ENCODE results near the gene ERC2. TPM values are rescaled to one million over a fixed set of nuclear protein-coding genes. Genes with fewer than 3 reads are reported as not detected.

Gene ERC2
- total and polyA plus RNA-seq, 2 of the 8 experiments (the other 6 are each of a cell fraction or from before 2014, with no cell fraction given), result 16.4 to 22.8 TPM

DNA sequence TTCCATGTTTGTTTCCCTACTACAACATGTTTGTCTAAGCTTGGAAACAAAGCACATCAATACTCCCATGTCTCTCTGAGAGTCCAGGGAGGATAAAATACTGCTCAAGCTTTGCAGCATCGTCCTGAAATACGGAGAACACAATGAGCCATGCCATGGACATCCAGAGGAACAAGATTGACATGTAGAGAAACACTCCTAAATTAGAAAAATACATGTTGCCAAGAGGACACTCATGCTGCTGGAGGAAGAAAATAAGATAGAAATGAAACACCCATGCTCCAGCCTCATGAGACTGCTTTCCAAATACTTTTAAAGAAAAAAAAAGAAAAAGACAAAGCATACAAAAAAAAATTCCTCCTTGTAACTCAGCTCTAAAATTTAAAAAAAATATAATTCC lies 387.0 kb downstream of the ERC2 start:
- no peak overlapping the region for H2BK20ac ChIP-seq (ENCODE audit: low read length)
- no peak overlapping the region for H3K56ac ChIP-seq (replicated peaks; ENCODE audit: insufficient read length, low read depth, low read length)
- POLR2A ChIA-PET (ENCODE audit: partially characterized antibody), result interaction anchor here (0.6 kb wide), 1 partner anchor 157 kb away, joined by 4 read pairs; no protein-coding TSS in a partner anchor
- H3K27me3 ChIP-seq (replicated peaks in 1 of 4; ENCODE audit: control insufficient read depth in 3 of 4, extremely low read depth in 1 of 4, insufficient read depth in 3 of 4, low read length in 3 of 4), result no peaks in the 10 kb centered on the region
- H2BK120ac ChIP-seq (replicated peaks; ENCODE audit: low read depth, low read length), result no peak overlapping the region
- H3K9ac ChIP-seq (replicated peaks in 1 of 4; ENCODE audit: extremely low read depth in 1 of 4, low read depth in 3 of 4, low read length in 3 of 4), result no peak overlapping the region
- no peak overlapping the region for H3K4me3 ChIP-seq (ENCODE audit: extremely low read depth in 1 of 4, insufficient read depth in 2 of 4, low read depth in 3 of 4, low read length in 4 of 4)
- no peak overlapping the region for H3K27ac ChIP-seq (ENCODE audit: low read depth, low read length)
- no peaks in the 10 kb centered on the region for H3K4me1 ChIP-seq (replicated peaks in 1 of 4; ENCODE audit: control insufficient read depth in 3 of 4, insufficient read depth in 4 of 4, low read length in 3 of 4)
- no peak overlapping the region for H2BK12ac ChIP-seq (ENCODE audit: low read depth, low read length)
- no peak overlapping the region for H3K14ac ChIP-seq (ENCODE audit: insufficient read length)
- no peak overlapping the region for H4K5ac ChIP-seq (ENCODE audit: insufficient read length, low read depth, low read length)
- H3K79me2 ChIP-seq (ENCODE audit: control insufficient read depth in 1 of 2, insufficient read depth in 2 of 2, low read length in 2 of 2), result no peaks in the 10 kb centered on the region
- H3K23ac ChIP-seq (ENCODE audit: insufficient read length), result no peak overlapping the region
- no peak overlapping the region for H2BK15ac ChIP-seq (ENCODE audit: low read length)
- H3K79me1 ChIP-seq (ENCODE audit: low read depth, low read length), result no peaks in the 10 kb centered on the region; the same call in 1 of the 2 replicates
- H4K8ac ChIP-seq (ENCODE audit: extremely low read depth, insufficient read depth, low read length), result no peak overlapping the region
- H3K18ac ChIP-seq (ENCODE audit: extremely low read depth, low read length), result no peak overlapping the region
- 95% methylated on average over 2 of the region's 2 CpGs; no CpG with 5 or more reads in 1 of the 2 experiments for WGBS, 2 experiments (ENCODE audit: extremely low coverage in 1 of 2, insufficient coverage in 1 of 2, insufficient read length in 1 of 2, insufficient replicate concordance in 2 of 2, low coverage in 1 of 2, low lambda C conversion rate in 2 of 2, missing lambda C conversion rate in 1 of 2)
- no peak overlapping the region for H4K91ac ChIP-seq (replicated peaks; ENCODE audit: insufficient read length, low read length)
- no peak for TF ChIP-seq EP300 (IDR thresholded peaks at IDR 0.05; ENCODE audit: borderline replicate concordance in 1 of 2, low read depth in 2 of 2, low read length in 2 of 2)
- H2AK5ac ChIP-seq (ENCODE audit: low read depth, low read length), result no peak overlapping the region
- H4K20me1 ChIP-seq (replicated peaks in 1 of 2; ENCODE audit: control insufficient read depth in 1 of 2, insufficient read depth in 2 of 2, low read length in 2 of 2), result no peaks in the 10 kb centered on the region
- no peak overlapping the region for H3K4me2 ChIP-seq (ENCODE audit: insufficient read depth in 1 of 2, low read depth in 2 of 2, low read length in 2 of 2)
- no peak overlapping the region for H2BK5ac ChIP-seq (ENCODE audit: low read depth, low read length)
- no peak for DNase-seq (ENCODE audit: low read depth in 1 of 2, low spot score in 2 of 2)
- no peaks in the 10 kb centered on the region for H3K9me3 ChIP-seq (ENCODE audit: insufficient read depth in 2 of 2, low read depth in 1 of 2, low read length in 1 of 2)
- no peak overlapping the region for H3K4ac ChIP-seq (replicated peaks; ENCODE audit: insufficient read length, low read depth, low read length)
- no peak overlapping the region for H2AFZ ChIP-seq (ENCODE audit: low read length)
- H3K23me2 ChIP-seq (ENCODE audit: low read depth, low read length), result no peaks in the 10 kb centered on the region
- FAIRE-seq, result no peak
- no peaks in the 10 kb centered on the region for H3K36me3 ChIP-seq (ENCODE audit: control insufficient read depth in 2 of 4, insufficient read depth in 4 of 4, low read length in 3 of 4)
- CTCF ChIA-PET (ENCODE audit: partially characterized antibody), result interaction anchor here (0.6 kb wide), 2 partner anchors 8 to 10 kb away, joined by 3 read pairs; no protein-coding TSS in a partner anchor

Data from H1 (cell line).